AG04450 (cell line): ENCODE results near the gene PTGIR. TPM values are rescaled to one million over a fixed set of nuclear protein-coding genes. Genes with fewer than 3 reads are reported as not detected.

Experiments used
- CTCF ChIA-PET: fragments of 300-600, 350-600 bp; formaldehyde crosslinking; extraction: SDS; loops from one replicate; lab custom pipeline; 2022; ENCODE audit warnings: antibody characterized with exemption, inconsistent platforms; lab: Charles Lee
- POLR2A ChIA-PET: fragments of 350-600 bp; formaldehyde crosslinking; extraction: SDS; loops from one replicate; lab custom pipeline; 2021; ENCODE audit warnings: antibody characterized with exemption, inconsistent platforms; lab: Yijun Ruan, JAX
- DNase-seq: peaks from one replicate; pipeline ENCODE4 v3.0.0-alpha.2; 2011; ENCODE audit warnings: low read depth, low spot score
- H3K27ac ChIP-seq: one replicate; pipeline ENCODE4 v1.5.1; 2012; ENCODE audit warnings: low read depth, low read length, control low read depth
- H3K27me3 ChIP-seq: one replicate; pipeline ENCODE4 v1.6.0; 2012; ENCODE audit warnings: low read length; ENCODE audit not compliant: control insufficient read depth, insufficient read depth
- H3K4me3 ChIP-seq: 2 replicates; pipeline ENCODE4 v1.5.1; 2011; ENCODE audit warnings: mild to moderate bottlenecking, low read depth, low read length, control low read depth
- H3K9me3 ChIP-seq: 2 replicates; pipeline ENCODE4 v1.5.1; 2012; ENCODE audit warnings: low read length; ENCODE audit not compliant: control insufficient read depth, insufficient read depth
- CTCF ChIP-seq: IDR thresholded peaks from 2 replicates; pipeline ENCODE4 v1.5.1; 2011; ENCODE audit warnings: low read depth, low read length, control low read depth, inconsistent platforms
- polyA plus RNA-seq: library from polyadenylated mRNA; depleted of rRNA; stranded (reverse); fragments of >200 nt; gene quantifications from 2 replicates; pipeline ENCODE4 v1.2.3, GENCODE V29; 2011

PTGIR gene
- polyA plus RNA-seq, 1 experiment, result 2.4 TPM

GRCh38 chr19:46604781-46605355 lies 20.0 kb downstream of the PTGIR start:
- DNase-seq, result no peak
- POLR2A ChIA-PET, result interaction anchor here (0.6 kb wide), 1 partner anchor 108 kb away, joined by 6 read pairs; no protein-coding TSS in a partner anchor
- no peak for TF ChIP-seq CTCF
- H3K27me3 ChIP-seq, result no peaks in the 10 kb centered on the region
- H3K9me3 ChIP-seq, result peaks cover under 1% of the 10 kb centered on the region
- H3K27ac ChIP-seq, result no peak overlapping the region
- CTCF ChIA-PET, result interaction anchor here (0.6 to 2.0 kb wide), 2 partner anchors 9 to 56 kb away, joined by 5 to 20 read pairs; partner anchors contain the start of gene DACT3
- no peak overlapping the region for H3K4me3 ChIP-seq

- peaks cover 8% of the 10 kb centered on the region for H3K9me3 ChIP-seq
- H3K4me3 ChIP-seq, result peak overlapping the region; percentile 94
- CTCF ChIA-PET, result interaction anchor here (3.1 to 4.2 kb wide), 2 partner anchors 10 to 58 kb away, joined by 15 to 17 read pairs; partner anchors contain the start of gene DACT3
- H3K27ac ChIP-seq, result no peak overlapping the region
- DNase-seq, result no peak
- no peak for TF ChIP-seq CTCF
- POLR2A ChIA-PET, result no interaction called here
- H3K27me3 ChIP-seq, result no peaks in the 10 kb centered on the region
Observed at GRCh38 chr19:46603752-46604231, 21.1 kb downstream of the PTGIR start.

GRCh38 chr19:46603195-46603637 lies 21.7 kb downstream of the PTGIR start:
- peak overlapping the region; percentile 94 for H3K4me3 ChIP-seq
- H3K27ac ChIP-seq, result peak overlapping the region; percentile 21
- ChIA-PET CTCF (interaction anchor here (2.0 to 4.2 kb wide), 3 partner anchors 11 to 101 kb away, joined by 15 to 18 read pairs (median 17); partner anchors contain the start of gene DACT3), POLR2A (no interaction called here)
- H3K27me3 ChIP-seq, result no peaks in the 10 kb centered on the region
- peaks cover 8% of the 10 kb centered on the region for H3K9me3 ChIP-seq
- DNase-seq, result no peak
- TF ChIP-seq CTCF, result no peak

GRCh38 chr19:46602392-46603194 lies 22.3 kb downstream of the PTGIR start:
- no peak for DNase-seq
- H3K27ac ChIP-seq, result peak overlapping the region; percentile 31
- H3K4me3 ChIP-seq, result peak overlapping the region; percentile 94
- ChIA-PET POLR2A (interaction anchor here (0.6 kb wide), 1 partner anchor 9 kb away, joined by 7 read pairs; no protein-coding TSS in a partner anchor), CTCF (interaction anchor here (0.6 to 4.2 kb wide), 5 partner anchors 11 to 102 kb away, joined by 3 to 18 read pairs (median 15); partner anchors contain the start of gene DACT3)
- H3K27me3 ChIP-seq, result no peaks in the 10 kb centered on the region
- TF ChIP-seq CTCF, result no peak
- H3K9me3 ChIP-seq, result peaks cover 8% of the 10 kb centered on the region
